Cardiac fibroblast (primary cell): ENCODE measurements around the gene PIK3R1.

Experiments
- DNase-seq, 2 donors: peaks; one replicate each; pipeline versions ENCODE4 v3.0.0 to v3.0.0-alpha.2; 2010; ENCODE audit warnings: low read depth in 2 of 2
- H3K4me3 ChIP-seq, 2 donors: replicated peaks in 1 of 2; 1 replicate in 1 of 2; 2 replicates in 1 of 2; pipeline ENCODE4 v1.5.1; 2011; ENCODE audit warnings: low read depth in 2 of 2, low read length in 2 of 2, mild to moderate bottlenecking in 2 of 2, moderate library complexity in 1 of 2
- CTCF ChIP-seq: IDR thresholded peaks from one replicate; pipeline ENCODE4 v1.5.1; 2011; ENCODE audit warnings: low read depth, mild to moderate bottlenecking, low read length, inconsistent platforms

Gene PIK3R1

GRCh38 chr5:68348447-68349222 is 133.1 kb downstream of the PIK3R1 start:
- no peak overlapping the region for H3K4me3 ChIP-seq
- no peak for TF ChIP-seq CTCF
- no peak for DNase-seq

GRCh38 chr5:68350176-68350575 is 134.6 kb downstream of the PIK3R1 start:
- no peak for DNase-seq
- no peak for TF ChIP-seq CTCF
- no peak overlapping the region for H3K4me3 ChIP-seq
